RWPE1 (cell line): Measurements from ENCODE around the gene DDIAS.

Source experiments
- CTCF ChIA-PET: fragments of 350-600 bp; sonication (Branson Sonifier 250); formaldehyde crosslinking; extraction: SDS; loops from one replicate; lab custom pipeline; 2021; lab: Yijun Ruan, JAX
- POLR2A ChIA-PET: fragments of 400-600 bp; formaldehyde crosslinking; extraction: SDS; loops from one replicate; lab custom pipeline; 2020; ENCODE audit warnings: antibody characterized with exemption; ENCODE audit not compliant: low non-redundant PET; lab: Yijun Ruan, JAX
- DNase-seq: peaks from one replicate; pipeline ENCODE4 v3.0.0; 2012; ENCODE audit warnings: low spot score
- H3K27ac ChIP-seq: fragments of 450-650 bp; 2 replicates; pipeline ENCODE4 v1.5.1; 2017
- TF ChIP-seq, protein P1 (sequence below): fragments of 450-650 bp; conservative IDR thresholded peaks from 2 replicates; pipeline ENCODE4 v1.5.1; 2017; ENCODE audit warnings: low read depth, mild to moderate bottlenecking

The DDIAS gene

DNA sequence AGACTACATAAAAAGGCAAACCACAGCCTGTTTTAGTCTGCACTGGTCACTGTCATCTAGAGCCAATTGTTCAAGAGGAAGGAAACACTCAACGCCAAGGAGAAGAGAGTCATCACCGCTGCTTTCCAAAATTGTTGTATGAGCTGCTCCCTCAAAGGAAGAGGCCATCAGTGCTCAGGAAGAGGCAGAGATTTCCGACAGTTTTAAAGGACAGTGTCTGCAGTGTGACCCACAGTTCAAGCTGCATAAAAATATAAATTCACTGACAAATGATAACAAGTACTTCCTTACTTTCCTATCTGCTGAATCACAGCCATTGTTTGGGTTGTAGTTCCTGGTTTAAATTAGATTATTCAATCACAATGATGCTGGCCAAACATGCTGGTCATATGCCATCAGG, 17.7 kb upstream of the DDIAS start:
- CTCF ChIA-PET, result no interaction called here
- no peak for DNase-seq
- no peak overlapping the region for H3K27ac ChIP-seq
- POLR2A ChIA-PET, result no interaction called here
- TF ChIP-seq, protein P1, sequence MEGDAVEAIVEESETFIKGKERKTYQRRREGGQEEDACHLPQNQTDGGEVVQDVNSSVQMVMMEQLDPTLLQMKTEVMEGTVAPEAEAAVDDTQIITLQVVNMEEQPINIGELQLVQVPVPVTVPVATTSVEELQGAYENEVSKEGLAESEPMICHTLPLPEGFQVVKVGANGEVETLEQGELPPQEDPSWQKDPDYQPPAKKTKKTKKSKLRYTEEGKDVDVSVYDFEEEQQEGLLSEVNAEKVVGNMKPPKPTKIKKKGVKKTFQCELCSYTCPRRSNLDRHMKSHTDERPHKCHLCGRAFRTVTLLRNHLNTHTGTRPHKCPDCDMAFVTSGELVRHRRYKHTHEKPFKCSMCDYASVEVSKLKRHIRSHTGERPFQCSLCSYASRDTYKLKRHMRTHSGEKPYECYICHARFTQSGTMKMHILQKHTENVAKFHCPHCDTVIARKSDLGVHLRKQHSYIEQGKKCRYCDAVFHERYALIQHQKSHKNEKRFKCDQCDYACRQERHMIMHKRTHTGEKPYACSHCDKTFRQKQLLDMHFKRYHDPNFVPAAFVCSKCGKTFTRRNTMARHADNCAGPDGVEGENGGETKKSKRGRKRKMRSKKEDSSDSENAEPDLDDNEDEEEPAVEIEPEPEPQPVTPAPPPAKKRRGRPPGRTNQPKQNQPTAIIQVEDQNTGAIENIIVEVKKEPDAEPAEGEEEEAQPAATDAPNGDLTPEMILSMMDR, result no peak

DNA sequence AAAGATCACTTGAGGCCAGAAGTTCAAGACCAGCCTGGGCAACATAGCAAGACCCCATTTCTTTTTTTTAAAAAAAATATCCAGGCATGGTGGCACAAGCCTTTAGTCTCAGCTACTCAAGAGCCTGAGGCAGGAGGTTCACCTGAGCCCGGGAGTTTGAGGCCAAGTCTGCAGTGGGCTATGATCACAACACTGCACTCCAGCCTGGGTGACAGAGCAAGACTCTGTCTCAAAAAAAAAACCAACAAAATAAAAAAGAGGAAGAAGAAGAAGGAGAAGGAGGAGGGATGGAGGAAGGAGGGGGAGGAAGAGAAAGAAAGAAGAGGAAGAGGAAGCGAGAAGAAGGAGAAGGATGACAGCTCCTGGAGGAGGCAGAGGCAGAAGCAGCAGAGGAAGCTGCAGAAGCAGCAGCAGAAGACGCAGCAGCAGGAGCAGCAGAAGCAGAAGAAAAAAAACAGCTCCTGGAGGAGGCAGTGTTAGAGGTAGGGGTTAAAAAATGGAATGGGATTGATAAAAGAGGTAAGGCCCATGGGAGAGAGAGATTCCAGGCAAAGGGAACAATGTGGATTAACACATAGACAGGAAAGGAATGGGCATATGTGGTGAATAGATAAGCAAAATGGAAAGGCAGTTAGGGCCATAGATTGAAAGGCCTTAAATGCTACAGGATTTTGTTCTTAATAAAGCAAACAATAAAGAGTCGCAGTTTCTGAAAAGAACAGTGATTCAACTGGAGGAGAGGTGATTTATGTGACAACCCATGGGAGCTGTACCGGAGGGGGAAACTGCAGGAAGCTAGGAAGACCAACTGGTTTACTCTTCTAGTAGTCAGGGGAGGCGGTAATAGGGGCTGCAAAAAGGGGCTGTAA, 12.2 kb upstream of the DDIAS start:
- ChIA-PET POLR2A (interaction anchor here (0.9 kb wide), 1 partner anchor 11 kb away, joined by 3 read pairs; the partner anchor contains the start of gene PRCP), CTCF (interaction anchor here (0.6 kb wide), 1 partner anchor 126 kb away, joined by 3 read pairs; no protein-coding TSS in a partner anchor)
- H3K27ac ChIP-seq, result no peak overlapping the region
- no peak for DNase-seq
- TF ChIP-seq, protein P1, result no peak

DNA sequence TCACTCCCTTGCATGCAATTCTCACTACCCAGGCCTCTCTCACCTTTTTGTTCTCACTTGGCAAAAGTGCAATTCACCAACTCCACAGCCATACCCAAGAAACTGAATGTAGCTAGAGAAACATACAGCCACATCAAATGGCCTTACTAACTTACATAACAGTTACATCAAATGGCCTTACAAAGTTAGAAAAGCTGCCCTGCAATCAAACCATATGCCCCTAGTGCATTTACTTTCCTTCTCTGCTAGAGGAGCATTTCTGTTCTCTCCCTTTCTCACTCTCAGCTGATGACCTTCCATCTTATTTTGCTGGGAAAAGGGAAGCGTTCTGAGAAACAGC, 11.6 kb upstream of the DDIAS start:
- TF ChIP-seq, protein P1, result no peak
- POLR2A ChIA-PET, result interaction anchor here (0.9 kb wide), 1 partner anchor 10 kb away, joined by 3 read pairs; the partner anchor contains the start of gene PRCP
- CTCF ChIA-PET, result interaction anchor here (0.6 kb wide), 2 partner anchors 25 to 127 kb away, joined by 3 read pairs; no protein-coding TSS in a partner anchor
- no peak overlapping the region for H3K27ac ChIP-seq
- no peak for DNase-seq

DNA sequence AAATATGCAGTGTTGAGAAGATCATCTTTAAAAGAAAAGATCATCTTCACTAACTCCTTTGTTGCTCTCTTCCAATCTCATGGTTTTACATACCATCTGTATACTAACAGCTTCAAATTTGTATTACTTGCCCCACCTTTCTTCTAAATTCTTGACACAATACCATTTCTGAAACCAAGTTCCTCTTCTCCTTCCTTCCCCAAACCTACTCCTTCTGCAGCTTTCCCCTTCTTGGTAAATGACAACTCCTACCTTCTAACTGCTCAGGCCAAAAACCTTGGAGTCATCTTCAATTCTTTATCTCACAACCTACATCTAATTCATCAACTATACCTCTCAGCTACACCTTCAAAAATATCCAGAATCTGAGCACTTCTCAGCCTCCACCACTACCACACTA, 10.6 kb upstream of the DDIAS start:
- POLR2A ChIA-PET, result no interaction called here
- DNase-seq, result no peak

DNA sequence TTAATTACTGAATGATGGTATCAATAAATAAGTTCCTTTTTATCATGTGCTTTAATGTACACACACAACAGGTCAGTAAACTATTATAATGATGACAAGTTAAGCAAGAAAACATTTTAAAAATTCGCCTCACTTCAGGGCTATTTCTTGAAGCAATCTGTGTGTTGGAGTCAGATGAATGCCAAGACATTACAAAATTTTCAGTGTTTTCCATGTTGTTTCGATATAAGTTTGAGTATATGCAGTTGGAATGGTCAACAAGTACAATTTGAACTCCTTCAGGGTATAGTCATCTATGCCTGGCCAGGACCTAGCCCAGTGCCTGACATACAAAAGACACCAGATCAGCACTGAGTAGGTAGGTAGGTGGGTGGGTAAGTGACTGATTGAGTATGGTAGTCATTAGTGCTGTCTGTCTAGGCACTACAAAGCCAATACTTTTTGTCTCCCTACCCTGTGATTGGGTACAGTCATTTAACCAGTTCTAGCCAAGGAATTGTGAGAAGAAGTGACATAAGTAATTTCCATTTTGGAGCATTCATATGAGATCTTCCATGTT, 8.8 kb upstream of the DDIAS start:
- ChIA-PET POLR2A (no interaction called here), CTCF (no interaction called here)
- DNase-seq, result no peak
- TF ChIP-seq, protein P1, result no peak
- H3K27ac ChIP-seq, result no peak overlapping the region

More for the DNA sequence above, 10.6 kb upstream of the DDIAS start:
- CTCF ChIA-PET, result interaction anchor here (0.8 kb wide), 1 partner anchor 48 kb away, joined by 7 read pairs; no protein-coding TSS in a partner anchor
- no peak overlapping the region for H3K27ac ChIP-seq
- TF ChIP-seq, protein P1, result no peak

DNA sequence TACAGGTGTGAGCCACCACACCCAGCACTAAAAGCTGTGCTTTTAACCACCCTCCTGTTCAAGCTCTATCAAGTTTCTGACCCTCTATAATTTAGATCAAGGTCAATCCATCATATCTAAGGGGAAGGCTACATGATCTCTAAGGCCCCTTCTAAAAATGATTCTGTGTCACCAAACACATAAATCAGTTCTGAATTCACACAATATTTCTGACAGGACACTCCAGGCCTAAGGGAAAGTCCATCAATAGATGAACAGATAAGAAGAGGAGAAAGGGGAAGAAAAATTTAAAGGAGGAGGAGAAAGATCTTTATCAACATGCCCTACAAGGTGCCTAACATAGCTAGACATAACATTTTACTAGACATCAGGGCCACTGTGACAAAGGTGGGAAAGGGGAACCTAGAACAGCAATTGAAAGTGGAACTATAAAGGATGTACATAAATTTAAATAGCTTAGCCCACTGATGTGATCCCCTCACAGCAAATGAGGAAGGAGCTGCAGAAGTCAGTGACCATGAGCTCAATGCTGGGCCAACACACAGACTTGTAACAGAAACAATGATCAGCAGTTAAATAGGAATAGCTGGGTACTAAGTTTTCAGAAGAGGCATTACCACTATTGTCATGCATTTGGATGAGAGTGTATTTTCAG, 6.0 kb upstream of the DDIAS start:
- POLR2A ChIA-PET, result no interaction called here
- no peak for DNase-seq
- no peak overlapping the region for H3K27ac ChIP-seq
- CTCF ChIA-PET, result no interaction called here
- TF ChIP-seq, protein P1, result no peak
